Fibroblast of skin of right biceps (primary cell): ENCODE results near the gene VPS11.
A peak's percentile ranks its signal among the peaks of the same experiment; 100 is the strongest.
"Not testable (repeated sequence)": the region's sequence is repeated elsewhere in the genome, so short reads cannot be mapped to it uniquely, and the experiment has no call there.

Source experiments
- DNase-seq: peaks from one replicate; pipeline ENCODE4 v3.0.0-alpha.2; 2013

The VPS11 gene

GRCh38 chr11:119084663-119085436 lies 17.2 kb downstream of the VPS11 start, which contains the start of gene HMBS:
Gene HMBS, plus strand, starts transcription at chr11:119084881. Its CDS starts 153 bp downstream, at chr11:119085034.
- peak; percentile 95 for DNase-seq

- DNase-seq, result peak; percentile 27
These were observed 17.8 kb downstream of the VPS11 start for GRCh38 chr11:119085437-119085847.

DNA sequence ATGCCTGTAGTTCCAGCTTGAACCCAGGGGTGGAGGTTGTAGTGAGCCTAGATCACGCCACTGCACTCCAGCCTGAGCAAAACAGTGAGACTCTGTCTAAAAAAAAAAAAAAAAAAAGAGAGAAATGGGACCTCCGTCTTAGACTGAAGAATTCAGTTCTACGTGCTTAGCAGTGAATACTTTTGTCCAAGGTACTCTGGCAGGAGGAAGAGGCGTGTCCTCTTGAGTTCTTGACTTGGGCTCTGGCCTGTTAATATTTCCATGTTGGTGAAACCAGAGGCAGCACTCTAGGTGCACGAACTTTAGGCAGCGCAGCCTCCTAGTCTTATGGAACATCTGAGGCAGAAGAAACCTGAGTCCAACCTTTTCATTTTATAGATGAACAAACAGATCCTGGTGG lies 19.5 kb downstream of the VPS11 start:
- no peak for DNase-seq

DNA sequence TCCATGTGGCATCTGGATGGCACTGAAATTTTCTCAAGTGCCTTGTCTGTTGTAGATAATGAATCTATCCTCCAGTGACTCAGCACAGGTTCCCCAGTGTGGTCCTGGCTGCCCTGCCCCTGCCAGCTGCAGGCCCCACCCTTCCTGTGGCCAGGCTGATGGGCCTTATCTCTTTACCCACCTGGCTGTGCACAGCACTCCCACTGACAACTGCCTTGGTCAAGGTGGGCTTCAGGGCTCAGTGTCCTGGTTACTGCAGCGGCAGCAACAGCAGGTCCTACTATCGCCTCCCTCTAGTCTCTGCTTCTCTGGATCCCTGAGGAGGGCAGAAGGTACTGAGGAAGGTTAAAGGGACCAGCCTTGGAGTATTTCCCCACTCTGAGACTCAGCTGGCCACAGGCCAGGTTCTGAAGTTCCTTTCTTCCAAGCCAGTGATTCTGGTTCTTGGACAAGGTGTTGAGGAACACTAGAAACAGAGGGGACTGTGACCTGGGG lies 20.2 kb downstream of the VPS11 start:
- no peak for DNase-seq

GRCh38 chr11:119088406-119088805 lies 20.8 kb downstream of the VPS11 start:
- DNase-seq, result no peak

DNA sequence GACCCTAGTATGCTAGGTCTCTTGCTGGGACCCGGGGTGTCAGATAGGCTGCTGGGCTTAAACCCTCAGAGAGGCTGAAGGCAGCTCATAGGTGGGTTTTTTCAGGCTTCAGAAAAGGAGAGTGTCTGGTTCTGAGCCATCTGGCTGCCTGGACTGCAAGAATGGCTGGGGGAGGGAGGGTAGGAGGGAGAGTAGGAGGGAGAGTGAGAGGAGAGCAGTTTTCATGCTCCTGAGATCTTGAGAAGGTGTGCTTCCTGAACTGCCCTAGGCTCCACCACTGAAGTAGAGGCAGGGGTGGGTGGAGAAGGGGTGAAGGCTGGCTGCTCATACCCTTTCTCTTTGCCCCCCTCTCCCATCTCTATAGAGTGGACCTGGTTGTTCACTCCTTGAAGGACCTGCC lies 21.7 kb downstream of the VPS11 start:
- DNase-seq, result no peak

DNA sequence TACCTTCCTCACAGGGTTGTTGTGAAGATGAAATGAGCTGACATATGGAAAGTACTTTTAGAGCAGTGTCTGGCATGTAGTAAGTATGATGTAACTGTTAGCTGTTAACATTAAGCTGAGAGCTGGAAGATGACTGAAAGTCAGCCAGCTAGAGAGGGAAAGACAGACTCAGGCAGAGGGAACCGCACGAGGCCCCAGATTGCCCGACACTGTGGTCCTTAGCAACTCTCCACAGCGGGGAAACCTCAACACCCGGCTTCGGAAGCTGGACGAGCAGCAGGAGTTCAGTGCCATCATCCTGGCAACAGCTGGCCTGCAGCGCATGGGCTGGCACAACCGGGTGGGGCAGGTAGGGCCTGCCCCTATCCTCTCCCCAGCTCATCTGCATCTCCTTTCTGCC lies 23.6 kb downstream of the VPS11 start:
- DNase-seq, result no peak

- no peak for DNase-seq
These were observed 24.6 kb downstream of the VPS11 start for GRCh38 chr11:119091966-119092879.

DNA sequence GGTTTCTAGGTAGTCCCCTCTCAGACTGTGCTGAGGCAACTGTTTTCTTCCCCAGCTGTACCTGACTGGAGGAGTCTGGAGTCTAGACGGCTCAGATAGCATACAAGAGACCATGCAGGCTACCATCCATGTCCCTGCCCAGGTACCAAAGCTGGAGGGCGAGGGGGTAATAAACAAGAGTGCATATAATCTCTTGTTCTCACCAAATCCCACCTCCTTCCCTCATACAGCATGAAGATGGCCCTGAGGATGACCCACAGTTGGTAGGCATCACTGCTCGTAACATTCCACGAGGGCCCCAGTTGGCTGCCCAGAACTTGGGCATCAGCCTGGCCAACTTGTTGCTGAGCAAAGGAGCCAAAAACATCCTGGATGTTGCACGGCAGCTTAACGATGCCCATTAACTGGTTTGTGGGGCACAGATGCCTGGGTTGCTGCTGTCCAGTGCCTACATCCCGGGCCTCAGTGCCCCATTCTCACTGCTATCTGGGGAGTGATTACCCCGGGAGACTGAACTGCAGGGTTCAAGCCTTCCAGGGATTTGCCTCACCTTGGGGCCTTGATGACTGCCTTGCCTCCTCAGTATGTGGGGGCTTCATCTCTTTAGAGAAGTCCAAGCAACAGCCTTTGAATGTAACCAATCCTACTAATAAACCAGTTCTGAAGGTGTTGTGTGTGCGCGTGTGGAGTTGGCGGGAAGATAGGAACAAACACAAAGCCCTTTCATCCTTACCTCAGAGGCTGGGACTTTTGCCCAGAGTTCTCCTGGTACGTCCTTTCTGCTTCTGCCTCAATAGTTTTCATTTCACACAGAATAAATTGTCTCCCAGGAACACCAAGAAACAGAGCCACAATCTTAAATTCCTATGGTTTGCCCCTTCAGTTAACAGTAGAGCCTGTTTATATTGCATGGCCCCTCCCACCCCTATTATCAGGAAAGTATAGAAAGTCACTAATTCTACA lies 25.5 kb downstream of the VPS11 start:
- DNase-seq, result no peak

DNA sequence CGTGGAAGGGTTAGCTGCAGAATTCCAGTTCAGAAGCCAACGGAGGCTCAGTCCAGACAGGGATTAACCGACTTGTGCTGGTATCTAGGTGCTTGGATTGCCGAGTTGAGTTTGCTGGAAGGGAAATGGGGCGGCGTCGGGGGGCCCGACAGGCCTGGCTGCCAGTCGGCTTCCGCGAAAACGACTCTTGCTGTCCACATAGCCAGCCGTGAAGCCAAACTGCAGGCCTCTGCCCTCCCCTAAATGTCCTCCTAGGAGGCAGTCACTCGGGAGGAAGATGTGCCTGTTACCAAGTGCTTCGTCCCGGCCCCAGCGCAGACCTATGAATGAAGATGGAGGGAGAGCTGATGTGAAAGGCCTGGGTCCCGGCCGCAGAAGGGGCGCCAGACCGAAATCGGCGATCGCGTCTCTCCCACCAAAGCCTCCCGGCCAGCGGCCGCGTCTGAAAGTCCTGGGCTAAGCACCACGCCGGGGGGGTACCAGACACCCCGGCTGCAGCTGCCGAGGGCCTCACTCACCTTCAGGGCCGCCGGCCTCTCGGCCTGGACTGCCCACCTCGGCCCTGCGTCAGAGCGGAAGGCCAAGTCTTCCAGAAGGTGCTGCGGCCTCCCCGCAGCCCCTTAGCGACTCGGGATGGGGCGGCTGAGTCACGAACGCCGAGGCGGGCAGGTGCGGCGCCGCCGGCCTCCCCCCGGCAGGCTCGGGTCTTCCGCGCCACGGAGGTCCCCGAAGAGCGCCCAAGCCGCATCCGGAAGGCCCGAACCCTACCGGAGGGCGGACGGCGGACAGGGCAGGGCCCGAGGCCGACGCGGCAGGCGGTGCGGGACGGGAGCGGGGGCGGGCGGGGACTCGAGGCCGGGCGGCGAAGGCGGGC lies 26.6 kb downstream of the VPS11 start:
- DNase-seq, result no peak

DNA sequence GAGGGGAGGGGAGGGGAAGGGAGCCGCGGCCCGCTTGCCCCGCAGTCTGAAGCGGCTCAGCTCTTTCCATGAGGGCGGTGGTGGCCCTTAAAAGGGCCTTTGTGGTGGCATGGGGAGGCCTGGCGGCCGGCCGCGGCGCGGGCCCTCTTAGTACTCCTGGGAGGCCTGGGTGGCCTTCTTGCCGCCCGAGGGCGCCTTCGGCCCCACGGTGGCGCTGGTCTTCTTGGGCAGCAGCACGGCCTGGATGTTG lies 27.1 kb downstream of the VPS11 start:
- peak; percentile 81 for DNase-seq

DNA sequence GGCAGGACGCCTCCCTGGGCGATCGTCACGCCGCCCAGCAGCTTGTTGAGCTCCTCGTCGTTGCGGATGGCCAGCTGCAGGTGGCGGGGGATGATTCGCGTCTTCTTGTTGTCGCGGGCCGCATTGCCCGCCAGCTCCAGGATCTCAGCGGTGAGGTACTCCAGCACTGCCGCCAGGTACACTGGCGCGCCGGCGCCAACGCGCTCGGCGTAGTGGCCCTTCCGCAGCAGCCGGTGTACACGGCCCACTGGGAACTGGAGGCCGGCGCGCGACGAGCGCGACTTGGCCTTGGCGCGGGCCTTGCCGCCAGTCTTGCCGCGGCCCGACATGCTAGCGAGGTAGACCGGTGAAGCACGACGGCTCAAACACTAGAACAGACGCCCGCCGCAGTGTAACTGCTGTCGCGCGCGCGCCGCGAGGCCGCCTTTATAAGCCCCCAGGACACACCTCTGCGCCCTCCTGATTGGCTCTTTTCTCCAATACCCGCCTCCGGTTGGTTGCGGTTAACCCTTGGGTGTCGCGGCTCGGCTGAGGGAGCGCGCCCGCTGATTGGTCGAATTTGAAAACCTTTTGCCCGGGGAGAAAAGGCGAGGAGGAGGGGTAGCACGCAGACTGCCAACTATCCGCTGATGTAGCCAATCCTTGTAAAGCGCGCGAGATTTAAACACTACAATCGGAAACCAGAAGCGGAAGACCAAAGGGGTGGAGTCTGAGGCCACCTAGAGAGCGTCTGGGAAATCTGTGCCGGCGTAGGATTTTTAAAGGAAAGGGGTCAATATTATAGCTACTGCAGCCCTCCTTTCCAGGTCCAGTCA lies 27.7 kb downstream of the VPS11 start:
- DNase-seq, result peak; percentile 100

GRCh38 chr11:119099711-119100110 lies 32.1 kb downstream of the VPS11 start:
- no peak for DNase-seq

DNA sequence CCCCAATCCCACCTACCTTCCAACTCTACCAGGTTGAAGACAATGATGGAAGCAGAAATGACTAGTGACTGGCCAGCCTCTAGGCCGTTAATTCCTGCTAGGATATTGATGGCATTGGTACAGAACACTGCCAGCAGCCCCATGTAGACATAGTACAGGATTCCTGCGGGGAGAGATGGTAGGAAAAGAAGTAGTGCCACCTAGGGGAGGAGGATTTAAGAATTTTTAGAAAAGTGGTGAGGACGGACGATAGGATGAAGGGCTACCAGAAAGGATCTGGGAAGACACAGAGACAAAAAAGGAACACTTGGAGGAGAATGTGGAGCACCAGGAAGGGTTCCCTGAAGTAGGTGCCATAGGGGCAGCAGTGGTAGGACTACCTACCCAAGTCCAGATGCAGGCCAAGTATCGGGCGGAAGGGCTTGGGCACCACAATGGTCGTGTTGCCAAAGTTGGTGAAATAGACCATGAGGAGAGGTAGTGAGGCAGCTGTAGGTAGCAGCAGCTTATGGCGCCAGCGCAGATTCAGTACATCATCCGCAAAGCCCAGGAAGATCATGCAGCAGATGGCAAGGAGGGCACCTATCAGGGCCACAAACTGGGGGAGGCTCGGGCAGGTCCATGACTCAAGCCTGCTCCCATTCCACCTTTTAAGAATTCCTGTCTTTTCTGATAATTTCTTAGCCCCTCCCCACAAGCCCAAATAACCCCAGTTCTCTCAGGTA lies 32.8 kb downstream of the VPS11 start:
- DNase-seq, result peak; percentile 52

DNA sequence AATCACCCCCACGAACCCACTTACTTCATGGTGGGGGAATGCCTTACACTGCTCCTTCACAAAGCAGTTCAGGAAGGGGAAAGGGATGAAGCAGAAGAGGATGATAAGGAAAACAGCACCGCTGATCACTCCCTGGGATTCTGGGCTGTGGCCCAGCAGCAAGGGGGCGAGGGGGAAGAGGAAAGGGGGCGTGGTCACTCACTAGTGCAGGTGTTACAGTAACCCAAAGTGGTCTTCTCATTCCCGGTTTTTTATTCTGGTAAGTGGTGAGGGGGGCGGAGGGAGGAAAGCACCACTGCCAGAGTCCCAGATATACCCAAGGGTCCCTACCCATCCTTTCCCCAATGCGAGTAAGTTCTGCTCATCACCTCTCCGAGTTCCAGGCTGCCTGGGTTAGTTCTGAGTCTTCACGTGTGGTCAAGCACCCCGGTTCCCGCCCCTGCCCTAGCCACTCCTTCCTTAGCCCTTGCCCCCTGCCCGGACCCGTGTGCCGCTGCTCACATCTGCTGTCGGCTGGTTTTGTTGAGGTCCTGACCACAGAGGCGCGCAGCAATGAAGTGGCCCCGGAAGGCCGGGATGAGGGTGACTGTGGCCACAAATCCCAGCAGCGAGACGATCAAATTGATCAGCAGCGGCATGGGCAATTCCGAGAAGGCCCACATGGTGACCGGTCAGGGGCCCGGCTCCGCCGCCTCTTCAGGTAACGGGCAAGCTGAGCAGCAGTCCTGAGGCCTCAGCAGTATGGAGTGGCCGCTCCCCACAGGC lies 33.6 kb downstream of the VPS11 start:
- DNase-seq, result no peak

- DNase-seq, result peak; percentile 98
These were observed 34.3 kb downstream of the VPS11 start, which contains the start of gene DPAGT1 for GRCh38 chr11:119101759-119102423. Gene DPAGT1, minus strand, starts transcription at chr11:119101853. Its CDS starts 198 bp downstream, at chr11:119101655.

- not testable (repeated sequence) for DNase-seq
These were observed 35.6 kb downstream of the VPS11 start for GRCh38 chr11:119103161-119103664.

DNA sequence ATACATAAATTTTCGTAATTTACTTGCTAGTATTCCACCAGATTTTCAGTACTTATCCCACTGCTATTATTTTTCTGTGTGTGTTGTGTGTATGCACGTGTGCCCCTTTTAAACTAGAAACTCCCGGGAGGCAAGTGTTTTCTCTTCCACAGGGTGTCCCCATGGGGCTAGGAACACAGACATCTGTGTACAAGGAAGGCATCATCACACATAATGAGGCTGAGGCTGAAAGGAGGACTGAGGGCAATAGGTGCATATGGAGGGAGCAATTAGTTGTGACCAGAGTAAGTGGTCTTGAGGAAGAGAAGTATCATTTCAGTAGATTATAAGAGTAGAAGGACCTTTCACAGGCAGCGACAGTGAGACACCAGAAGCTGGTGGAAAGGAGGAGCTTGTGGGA lies 36.2 kb downstream of the VPS11 start:
- DNase-seq, result no peak
